C4-2B (cell line): ENCODE results near the gene GTF3C5.

ENCODE experiments used
- CTCF ChIP-seq: fragments of 450-650 bp; conservative IDR thresholded peaks from 2 replicates; pipeline ENCODE4 v1.5.1; 2017; ENCODE audit warnings: mild to moderate bottlenecking
- ZFX ChIP-seq: fragments of 450-650 bp; IDR thresholded peaks from 2 replicates; pipeline ENCODE4 v1.6.1; 2017

DNA sequence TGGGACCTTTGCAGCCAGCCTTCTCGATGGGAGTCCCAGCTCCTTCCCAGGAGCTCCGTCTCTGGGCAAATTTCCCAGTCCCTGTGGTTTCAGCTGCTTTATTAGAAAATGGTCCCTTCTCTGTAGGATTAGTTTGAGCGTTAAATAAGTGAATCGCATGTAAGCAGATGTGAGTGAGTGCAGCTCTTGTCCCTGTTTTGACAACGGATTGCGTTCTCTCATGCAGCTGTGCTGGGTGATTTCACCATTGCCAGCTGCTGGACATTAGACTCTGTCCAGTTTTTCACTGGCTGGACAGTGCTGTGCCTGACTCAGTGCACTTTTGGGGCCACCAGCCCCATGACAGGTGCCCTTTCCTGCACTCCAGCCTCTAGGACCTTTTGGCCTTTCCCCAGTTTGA lies 19.3 kb downstream of the GTF3C5 start:
- TF ChIP-seq CTCF (no peak), ZFX (no peak)
